ENCODE results near the gene MDC1.
A peak's percentile ranks its signal among the peaks of the same experiment; 100 is the strongest.
"Not testable (repeated sequence)": the region's sequence is repeated elsewhere in the genome, so short reads cannot be mapped to it uniquely, and the experiment has no call there.

The MDC1 gene

GRCh38 chr6:30717129-30717844, at the start of gene MDC1:
TSS of gene MDC1 (minus strand) at chr6:30717281. CDS start at chr6:30715175, 2,106 bp downstream.
- DNase-seq (ENCODE audit: low read depth, low spot score), result peak; percentile 98

- DNase-seq (ENCODE audit: low read depth, low spot score), result no peak
These were observed 49.5 kb upstream of the MDC1 start for GRCh38 chr6:30766461-30767157.

- not testable (repeated sequence) for DNase-seq (ENCODE audit: low read depth, low spot score)
These were observed 48.4 kb upstream of the MDC1 start for GRCh38 chr6:30765495-30765894.

- DNase-seq (ENCODE audit: low read depth, low spot score), result not testable (repeated sequence)
These were observed 47.5 kb upstream of the MDC1 start for GRCh38 chr6:30764490-30765043.

GRCh38 chr6:30763618-30764489, 46.8 kb upstream of the MDC1 start:
- DNase-seq (ENCODE audit: low read depth, low spot score), result no peak

GRCh38 chr6:30763155-30763617, 46.1 kb upstream of the MDC1 start:
- no peak for DNase-seq (ENCODE audit: low read depth, low spot score)

GRCh38 chr6:30761791-30762429, 44.8 kb upstream of the MDC1 start:
- no peak for DNase-seq (ENCODE audit: low read depth, low spot score)

- DNase-seq (ENCODE audit: low read depth, low spot score), result no peak
These were observed 43.5 kb upstream of the MDC1 start for GRCh38 chr6:30760549-30760948.

- no peak for DNase-seq (ENCODE audit: low read depth, low spot score)
These were observed 42.6 kb upstream of the MDC1 start for GRCh38 chr6:30759575-30760239.

GRCh38 chr6:30757261-30757904, 40.3 kb upstream of the MDC1 start:
- no peak for DNase-seq (ENCODE audit: low read depth, low spot score)

GRCh38 chr6:30756405-30757003, 39.4 kb upstream of the MDC1 start:
- not testable (repeated sequence) for DNase-seq (ENCODE audit: low read depth, low spot score)

- DNase-seq (ENCODE audit: low read depth, low spot score), result no peak
These were observed 37.5 kb upstream of the MDC1 start for GRCh38 chr6:30754631-30755030.

GRCh38 chr6:30752157-30752927, 35.3 kb upstream of the MDC1 start:
- DNase-seq (ENCODE audit: low read depth, low spot score), result no peak

GRCh38 chr6:30750379-30750668, 33.2 kb upstream of the MDC1 start:
- no peak for DNase-seq (ENCODE audit: low read depth, low spot score)

- no peak for DNase-seq (ENCODE audit: low read depth, low spot score)
These were observed 32.7 kb upstream of the MDC1 start for GRCh38 chr6:30749554-30750378.

- DNase-seq (ENCODE audit: low read depth, low spot score), result no peak
These were observed 31.9 kb upstream of the MDC1 start for GRCh38 chr6:30748851-30749540.

- DNase-seq (ENCODE audit: low read depth, low spot score), result no peak
These were observed 31.1 kb upstream of the MDC1 start for GRCh38 chr6:30747902-30748769.
